RWPE1 (cell line): ENCODE measurements around the gene TSNAXIP1.
A peak's percentile ranks its signal among the peaks of the same experiment; 100 is the strongest.

Source experiments
- CTCF ChIA-PET: fragments of 350-600 bp; sonication (Branson Sonifier 250); formaldehyde crosslinking; extraction: SDS; loops from one replicate; lab custom pipeline; 2021; lab: Yijun Ruan, JAX
- POLR2A ChIA-PET: fragments of 400-600 bp; formaldehyde crosslinking; extraction: SDS; loops from one replicate; lab custom pipeline; 2020; ENCODE audit warnings: antibody characterized with exemption; ENCODE audit not compliant: low non-redundant PET; lab: Yijun Ruan, JAX
- DNase-seq: peaks from one replicate; pipeline ENCODE4 v3.0.0; 2012; ENCODE audit warnings: low spot score
- H3K27ac ChIP-seq: fragments of 450-650 bp; 2 replicates; pipeline ENCODE4 v1.5.1; 2017
- CTCF ChIP-seq: fragments of 450-650 bp; conservative IDR thresholded peaks from 2 replicates; pipeline ENCODE4 v1.5.1; 2017; ENCODE audit warnings: low read depth, mild to moderate bottlenecking

Gene TSNAXIP1

GRCh38 chr16:67847064-67847861 is 40.6 kb downstream of the TSNAXIP1 start, which contains the start of gene CENPT:
TSS of gene CENPT (minus strand) at chr16:67847693. CDS start at chr16:67833859, 13,834 bp downstream.
- POLR2A ChIA-PET: interaction anchor here (1.0 kb wide), 1 partner anchor 24 kb away, joined by 3 read pairs; no protein-coding TSS in a partner anchor
- DNase-seq: peak; percentile 75
- CTCF ChIA-PET: no interaction called here

GRCh38 chr16:67848118-67848517 is 41.4 kb downstream of the TSNAXIP1 start:
- TF ChIP-seq CTCF: no peak
- ChIA-PET POLR2A (no interaction called here), CTCF (interaction anchor here (0.6 kb wide), 1 partner anchor 301 kb away, joined by 3 read pairs; no protein-coding TSS in a partner anchor)
- H3K27ac ChIP-seq: peak overlapping the region; percentile 96
- DNase-seq: no peak

More at GRCh38 chr16:67847064-67847861, 40.6 kb downstream of the TSNAXIP1 start, which contains the start of gene CENPT:
- TF ChIP-seq CTCF: no peak
- H3K27ac ChIP-seq: peak within 1 kb of the TSS; percentile 96

- CTCF ChIA-PET: interaction anchor here (1.1 to 1.2 kb wide), 2 partner anchors 18 to 30 kb away, joined by 4 to 7 read pairs; no protein-coding TSS in a partner anchor
- POLR2A ChIA-PET: no interaction called here
- no peak for TF ChIP-seq CTCF
- DNase-seq: no peak
- H3K27ac ChIP-seq: peak overlapping the region; percentile 38
Observed at GRCh38 chr16:67853670-67854069, 47.0 kb downstream of the TSNAXIP1 start.

- CTCF ChIA-PET: interaction anchor here (0.8 kb wide), 1 partner anchor 17 kb away, joined by 4 read pairs; the partner anchor contains the start of gene EDC4
- TF ChIP-seq CTCF: no peak
- POLR2A ChIA-PET: no interaction called here
- DNase-seq: no peak
- peak overlapping the region; percentile 79 for H3K27ac ChIP-seq
Observed at GRCh38 chr16:67855789-67856188, 49.1 kb downstream of the TSNAXIP1 start.

GRCh38 chr16:67856927-67857546 is 50.3 kb downstream of the TSNAXIP1 start:
- ChIA-PET POLR2A (no interaction called here), CTCF (interaction anchor here (0.6 to 1.2 kb wide), 2 partner anchors 68 to 185 kb away, joined by 3 to 4 read pairs; no protein-coding TSS in a partner anchor)
- DNase-seq: no peak
- peak overlapping the region; percentile 79 for H3K27ac ChIP-seq
- no peak for TF ChIP-seq CTCF

GRCh38 chr16:67857547-67858233 is 51.0 kb downstream of the TSNAXIP1 start:
- POLR2A ChIA-PET: interaction anchor here (0.5 kb wide), 1 partner anchor 28 kb away, joined by 3 read pairs; no protein-coding TSS in a partner anchor
- peak; percentile 97 for DNase-seq
- peak overlapping the region; percentile 79 for H3K27ac ChIP-seq

More at GRCh38 chr16:67857547-67858233, 51.0 kb downstream of the TSNAXIP1 start:
- CTCF ChIA-PET: interaction anchor here (0.6 to 1.2 kb wide), 2 partner anchors 69 to 185 kb away, joined by 3 to 4 read pairs; no protein-coding TSS in a partner anchor
- no peak for TF ChIP-seq CTCF
